K562 (cell line): ENCODE results near the gene PPP1R13L. TPM values are rescaled to one million over a fixed set of nuclear protein-coding genes. Genes with fewer than 3 reads are reported as not detected.
A peak's percentile ranks its signal among the peaks of the same experiment; 100 is the strongest.

Source experiments
- ARHGAP35 ChIP-seq: fragments of 450-650 bp; IDR thresholded peaks from 2 replicates; pipeline ENCODE4 v1.6.1; 2018; ENCODE audit not compliant: partially characterized antibody
- E4F1 ChIP-seq: fragments of 250-450 bp; sonication (Bioruptor Pico); IDR thresholded peaks from 2 replicates; pipeline ENCODE4 v1.5.0; 2021; ENCODE audit warnings: mild to moderate bottlenecking, borderline replicate concordance
- EGR1 ChIP-seq: fragments of 450-650 bp; conservative IDR thresholded peaks from 2 replicates; pipeline ENCODE4 v1.6.1; 2017; ENCODE audit warnings: mild to moderate bottlenecking
- ELK1 ChIP-seq: sonication (generic); formaldehyde crosslinking; IDR thresholded peaks from 2 replicates; pipeline ENCODE4 v1.8.1; 2022; ENCODE audit warnings: missing genetic modification reagents
- EWSR1 ChIP-seq: fragments of 450-650 bp; IDR thresholded peaks from 2 replicates; pipeline ENCODE4 v1.6.1; 2018; ENCODE audit warnings: borderline replicate concordance, mild to moderate bottlenecking, low read depth, moderate library complexity; ENCODE audit not compliant: partially characterized antibody
- GABPB2 ChIP-seq: fragments of 250-450 bp; sonication (Bioruptor Pico); conservative IDR thresholded peaks from 2 replicates; pipeline ENCODE4 v1.5.1; 2021; ENCODE audit warnings: mild to moderate bottlenecking
- HCFC1 ChIP-seq: IDR thresholded peaks from 2 replicates; pipeline ENCODE4 v1.6.1; 2012; ENCODE audit warnings: low read depth, low read length, improper control_type of control experiment
- KHSRP ChIP-seq: fragments of 450-650 bp; IDR thresholded peaks from 2 replicates; pipeline ENCODE4 v1.6.1; 2017
- LCOR ChIP-seq: sonication (generic); formaldehyde crosslinking; IDR thresholded peaks from 2 replicates; pipeline ENCODE4 v1.8.0; 2022; ENCODE audit warnings: mild to moderate bottlenecking, missing genetic modification reagents
- NONO ChIP-seq, 2 experiments: fragments of 200-400 bp in 1 of 2; fragments of 450-650 bp in 1 of 2; formaldehyde crosslinking in 1 of 2; IDR thresholded peaks; 2 replicates each; pipeline ENCODE4 v1.6.1; 2017; ENCODE audit warnings: low read depth in 2 of 2, mild to moderate bottlenecking in 2 of 2, moderate library complexity in 2 of 2, low read length in 1 of 2
- RBM15 ChIP-seq: fragments of 200-400 bp; formaldehyde crosslinking; IDR thresholded peaks from 2 replicates; pipeline ENCODE4 v1.6.1; 2018; ENCODE audit warnings: mild to moderate bottlenecking, low read length, moderate library complexity; ENCODE audit not compliant: insufficient read depth
- RHOXF2B ChIP-seq: fragments of 250-450 bp; sonication (Bioruptor Pico); conservative IDR thresholded peaks from 2 replicates; pipeline ENCODE4 v1.5.1; 2021
- SAFB2 ChIP-seq: fragments of 200-400 bp; formaldehyde crosslinking; IDR thresholded peaks from 2 replicates; pipeline ENCODE4 v1.6.1; 2018; ENCODE audit warnings: borderline replicate concordance, low read length, low read depth, moderate library complexity; ENCODE audit not compliant: severe bottlenecking
- SMAD4 ChIP-seq: fragments of 250-450 bp; sonication (Bioruptor Pico); conservative IDR thresholded peaks from 2 replicates; pipeline ENCODE4 v1.8.0; 2021; ENCODE audit warnings: inconsistent platforms, mild to moderate bottlenecking, moderate library complexity
- XRCC5 ChIP-seq: fragments of 200-400 bp; formaldehyde crosslinking; IDR thresholded peaks from 2 replicates; pipeline ENCODE4 v1.6.1; 2017; ENCODE audit warnings: low read depth, mild to moderate bottlenecking, low read length
- ZBTB5 ChIP-seq: fragments of 450-650 bp; IDR thresholded peaks from 2 replicates; pipeline ENCODE4 v1.6.1; 2017; ENCODE audit warnings: antibody characterized with exemption
- ZFPM2 ChIP-seq: fragments of 250-450 bp; sonication (Bioruptor Pico); IDR thresholded peaks from 2 replicates; pipeline ENCODE4 v1.5.1; 2022; ENCODE audit warnings: mild to moderate bottlenecking
- ZNF134 ChIP-seq: fragments of 250-450 bp; sonication (Bioruptor Pico); conservative IDR thresholded peaks from 2 replicates; pipeline ENCODE4 v1.4.0; 2020
- ZNF212 ChIP-seq: fragments of 450-650 bp; formaldehyde crosslinking; IDR thresholded peaks from 2 replicates; pipeline ENCODE4 v1.4.0; 2020; ENCODE audit warnings: mild to moderate bottlenecking
- ZNF431 ChIP-seq: sonication (generic); formaldehyde crosslinking; IDR thresholded peaks from 2 replicates; pipeline ENCODE4 v1.8.0; 2022; ENCODE audit warnings: mild to moderate bottlenecking, missing genetic modification reagents
- ZNF551 ChIP-seq: fragments of 250-450 bp; sonication (Bioruptor Pico); IDR thresholded peaks from 2 replicates; pipeline ENCODE4 v1.5.0; 2021; ENCODE audit warnings: mild to moderate bottlenecking, moderate library complexity
- ZNF584 ChIP-seq: fragments of 200-800 bp; sonication (Bioruptor generic); IDR thresholded peaks from 2 replicates; pipeline ENCODE4 v1.6.1; 2016; ENCODE audit warnings: low read depth, mild to moderate bottlenecking, missing genetic modification characterization, missing compliant biosample characterization
- polyA plus RNA-seq, 8 experiments: library from polyadenylated mRNA; depleted of rRNA in 4 of 8; stranded (reverse) in 5 of 8; unstranded in 3 of 8; fragments of >200 nt; fragmentation: Nextera tagmentation in 2 of 8; fragmentation: Illumina TruSeq in 1 of 8; extraction: Ambion mirVana in 2 of 8; extraction: Trizol in 1 of 8; gene quantifications; 2 replicates each; pipeline versions ENCODE4 v1.2.1 to v1.2.3, GENCODE V29; 2011 to 2014; ENCODE audit warnings: inconsistent platforms in 1 of 8, missing spikeins in 1 of 8
- total RNA-seq, 7 experiments: library from RNA; depleted of rRNA in 6 of 7; stranded (reverse); fragments of >200 nt in 6 of 7; fragmentation: Illumina TruSeq in 2 of 7; extraction: Trizol in 2 of 7; gene quantifications; 2 replicates each; pipeline versions ENCODE4 v1.2.1 to v1.2.3, GENCODE V29; 2011 to 2021; ENCODE audit warnings: low replicate concordance in 1 of 7
- TF ChIP-seq, protein P1 (sequence below): fragments of 200-800 bp; sonication (Bioruptor generic); IDR thresholded peaks from 2 replicates; pipeline ENCODE4 v1.6.1; 2017; ENCODE audit warnings: missing genetic modification characterization, missing compliant biosample characterization

The PPP1R13L gene
- total and polyA plus RNA-seq, 9 of the 15 experiments (the other 6 are each of a cell fraction or from before 2014, with no cell fraction given), result 0.32 to 6.7 (median 2.0) TPM

DNA sequence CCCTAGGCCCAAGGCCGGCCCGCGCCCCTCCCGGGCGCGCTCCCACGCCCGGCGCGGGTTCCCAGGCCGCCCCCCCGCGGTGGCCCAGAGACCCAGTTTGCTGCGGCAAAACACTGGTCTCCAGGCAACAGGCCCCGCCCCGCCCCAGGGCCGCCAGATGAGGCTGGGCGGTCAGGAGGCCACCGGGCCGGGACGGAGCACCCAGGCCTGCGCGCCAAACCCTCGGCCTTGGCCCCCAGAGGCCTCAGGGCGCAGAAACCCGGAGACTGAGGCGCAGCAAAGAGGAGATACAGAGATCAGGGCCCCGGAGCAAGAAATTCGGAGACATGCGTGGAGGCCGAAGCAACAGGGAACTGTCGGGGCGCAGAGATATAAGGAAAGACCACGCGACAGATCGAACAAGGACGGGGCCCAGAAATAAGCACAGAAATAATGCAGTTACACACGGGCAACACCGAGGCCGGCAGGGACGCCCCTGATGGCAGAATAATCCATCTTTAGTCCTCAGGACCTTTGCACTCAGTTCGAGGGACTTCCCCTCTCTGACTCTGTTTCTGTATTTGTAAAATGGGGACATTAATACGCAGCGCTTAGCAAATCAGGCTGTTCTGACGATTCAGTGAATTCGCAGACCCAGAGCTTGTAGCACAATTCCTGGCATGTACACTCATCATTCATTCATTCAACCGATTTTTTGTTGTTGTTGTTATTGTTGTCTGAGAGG lies 39.6 kb upstream of the PPP1R13L start (continued):
- TF ChIP-seq ELK1 (CRISPR knock-in tag), result no peak
- no peak for TF ChIP-seq ZNF134 (CRISPR knock-in tag)
- TF ChIP-seq LCOR (CRISPR knock-in tag), result no peak
- TF ChIP-seq HCFC1, result no peak
- TF ChIP-seq RHOXF2B (CRISPR knock-in tag), result no peak
- TF ChIP-seq ZNF584 (CRISPR knock-in tag), result no peak
- TF ChIP-seq ZFPM2 (CRISPR knock-in tag), result no peak
- TF ChIP-seq ZNF551 (CRISPR knock-in tag), result no peak
- no peak for TF ChIP-seq ZBTB5
- TF ChIP-seq SAFB2, result no peak
- no peak for TF ChIP-seq KHSRP
- no peak for TF ChIP-seq NONO (IDR thresholded peaks at IDR 0.05; ENCODE audit: low read depth in 2 of 2, low read length in 1 of 2)
- TF ChIP-seq EGR1, result no peak
- TF ChIP-seq E4F1 (CRISPR knock-in tag), result no peak
- TF ChIP-seq ARHGAP35, result no peak
- no peak for TF ChIP-seq EWSR1
- TF ChIP-seq RBM15, result no peak
- TF ChIP-seq, protein P1, sequence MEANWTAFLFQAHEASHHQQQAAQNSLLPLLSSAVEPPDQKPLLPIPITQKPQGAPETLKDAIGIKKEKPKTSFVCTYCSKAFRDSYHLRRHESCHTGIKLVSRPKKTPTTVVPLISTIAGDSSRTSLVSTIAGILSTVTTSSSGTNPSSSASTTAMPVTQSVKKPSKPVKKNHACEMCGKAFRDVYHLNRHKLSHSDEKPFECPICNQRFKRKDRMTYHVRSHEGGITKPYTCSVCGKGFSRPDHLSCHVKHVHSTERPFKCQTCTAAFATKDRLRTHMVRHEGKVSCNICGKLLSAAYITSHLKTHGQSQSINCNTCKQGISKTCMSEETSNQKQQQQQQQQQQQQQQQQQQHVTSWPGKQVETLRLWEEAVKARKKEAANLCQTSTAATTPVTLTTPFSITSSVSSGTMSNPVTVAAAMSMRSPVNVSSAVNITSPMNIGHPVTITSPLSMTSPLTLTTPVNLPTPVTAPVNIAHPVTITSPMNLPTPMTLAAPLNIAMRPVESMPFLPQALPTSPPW (CRISPR knock-in tag), result peak; percentile 98
- no peak for TF ChIP-seq GABPB2 (CRISPR knock-in tag)
- peak; percentile 66; the same call in 1 of the 2 replicates for TF ChIP-seq XRCC5
- TF ChIP-seq ZNF431 (CRISPR knock-in tag), result no peak
- TF ChIP-seq SMAD4 (CRISPR knock-in tag), result peak; percentile 76
- no peak for TF ChIP-seq ZNF212
